IMR-90 (cell line): ENCODE data around the gene PPP6R3.

ENCODE experiments used
- CTCF ChIP-seq: conservative IDR thresholded peaks from 2 replicates; pipeline ENCODE4 v1.5.1; 2012; ENCODE audit warnings: mild to moderate bottlenecking, low read depth, low read length, improper control_type of control experiment
- ELK1 ChIP-seq: fragments of 150-350 bp; IDR thresholded peaks from 2 replicates; pipeline ENCODE4 v1.6.1; 2016; ENCODE audit warnings: low read depth, mild to moderate bottlenecking, low read length, moderate library complexity, borderline replicate concordance
- MAFK ChIP-seq: IDR thresholded peaks from 2 replicates; pipeline ENCODE4 v1.6.1; 2012; ENCODE audit warnings: low read depth, low read length, improper control_type of control experiment
- MXI1 ChIP-seq: IDR thresholded peaks from 2 replicates; pipeline ENCODE4 v1.6.1; 2012; ENCODE audit warnings: low read depth, mild to moderate bottlenecking, low read length, moderate library complexity, borderline replicate concordance
- POLR2A ChIP-seq: IDR thresholded peaks from 2 replicates; pipeline ENCODE4 v1.6.1; 2012; ENCODE audit warnings: mild to moderate bottlenecking, low read depth, low read length
- RAD21 ChIP-seq: IDR thresholded peaks from 2 replicates; pipeline ENCODE4 v1.6.1; 2012; ENCODE audit warnings: low read length, improper control_type of control experiment
- RCOR1 ChIP-seq: IDR thresholded peaks from 2 replicates; pipeline ENCODE4 v1.6.1; 2012; ENCODE audit warnings: mild to moderate bottlenecking, low read length, improper control_type of control experiment; ENCODE audit not compliant: insufficient replicate concordance
- SMC3 ChIP-seq: fragments of 150-350 bp; IDR thresholded peaks from 2 replicates; pipeline ENCODE4 v1.6.1; 2016; ENCODE audit warnings: low read depth, mild to moderate bottlenecking, antibody characterized with exemption, low read length, moderate library complexity

- TF ChIP-seq CTCF (no peak), MXI1 (no peak), ELK1 (no peak), POLR2A (no peak), RCOR1 (no peak), SMC3 (no peak), MAFK (no peak), RAD21 (no peak)
Measured at GRCh38 chr11:68532727-68533369, 72.3 kb downstream of the PPP6R3 start.
